Thymus (tissue), 11 donors: ENCODE data around the gene FAR1. TPM values are rescaled to one million over a fixed set of nuclear protein-coding genes. Genes with fewer than 3 reads are reported as not detected.
A peak's percentile ranks its signal among the peaks of the same experiment; 100 is the strongest.

Source experiments
- DNase-seq, 9 donors: peaks; one replicate each; pipeline ENCODE4 v3.0.0-alpha.2; 2013; ENCODE audit warnings: low spot score in 9 of 9, low read depth in 6 of 9, missing footprints in 1 of 9
- H3K27ac ChIP-seq, 2 donors: one replicate each; pipeline ENCODE4 v1.5.1; 2013; ENCODE audit warnings: control low read depth in 1 of 2, low read depth in 1 of 2, low read length in 1 of 2, mild to moderate bottlenecking in 1 of 2, moderate library complexity in 1 of 2
- H3K27me3 ChIP-seq, 2 donors: one replicate each; pipeline ENCODE4 v1.5.1; 2013; ENCODE audit warnings: low read length in 1 of 2; ENCODE audit not compliant: control insufficient read depth in 2 of 2, insufficient read depth in 1 of 2
- H3K36me3 ChIP-seq, 2 donors: one replicate each; pipeline ENCODE4 v1.5.1; 2013; ENCODE audit warnings: low read length in 1 of 2, mild to moderate bottlenecking in 1 of 2, moderate library complexity in 1 of 2; ENCODE audit not compliant: control insufficient read depth in 2 of 2, insufficient read depth in 2 of 2
- H3K4me1 ChIP-seq, 2 donors: one replicate each; pipeline ENCODE4 v1.5.1; 2013; ENCODE audit warnings: low read length in 2 of 2; ENCODE audit not compliant: control insufficient read depth in 2 of 2, insufficient read depth in 2 of 2
- H3K4me3 ChIP-seq, 2 donors: one replicate each; pipeline ENCODE4 v1.5.1; 2013; ENCODE audit warnings: low read length in 2 of 2, control low read depth in 1 of 2, mild to moderate bottlenecking in 1 of 2
- H3K9me3 ChIP-seq, 2 donors: one replicate each; pipeline ENCODE4 v1.5.1; 2013; ENCODE audit warnings: low read length in 1 of 2, mild to moderate bottlenecking in 1 of 2; ENCODE audit not compliant: control insufficient read depth in 2 of 2, insufficient read depth in 1 of 2
- WGBS: extraction: QIAGEN DNeasy Blood & Tissue Kit; methylation state at CpG from one replicate; pipeline ENCODE4 v1.1.7; 2013; 5-methylcytosine and 5-hydroxymethylcytosine counted together
- polyA plus RNA-seq: library from polyadenylated mRNA; stranded (reverse); fragments of 200-250 nt; gene quantifications from one replicate; pipeline ENCODE4 v1.2.3, GENCODE V29; 2013
- total RNA-seq: library from RNA; stranded (reverse); fragments of 120-200 nt; gene quantifications from one replicate; pipeline ENCODE4 v1.2.4, GENCODE V29; 2013
- donor health status: healthy.

Gene FAR1
- total and polyA plus RNA-seq, 2 donors, result 23.4 to 31.8 TPM

DNA sequence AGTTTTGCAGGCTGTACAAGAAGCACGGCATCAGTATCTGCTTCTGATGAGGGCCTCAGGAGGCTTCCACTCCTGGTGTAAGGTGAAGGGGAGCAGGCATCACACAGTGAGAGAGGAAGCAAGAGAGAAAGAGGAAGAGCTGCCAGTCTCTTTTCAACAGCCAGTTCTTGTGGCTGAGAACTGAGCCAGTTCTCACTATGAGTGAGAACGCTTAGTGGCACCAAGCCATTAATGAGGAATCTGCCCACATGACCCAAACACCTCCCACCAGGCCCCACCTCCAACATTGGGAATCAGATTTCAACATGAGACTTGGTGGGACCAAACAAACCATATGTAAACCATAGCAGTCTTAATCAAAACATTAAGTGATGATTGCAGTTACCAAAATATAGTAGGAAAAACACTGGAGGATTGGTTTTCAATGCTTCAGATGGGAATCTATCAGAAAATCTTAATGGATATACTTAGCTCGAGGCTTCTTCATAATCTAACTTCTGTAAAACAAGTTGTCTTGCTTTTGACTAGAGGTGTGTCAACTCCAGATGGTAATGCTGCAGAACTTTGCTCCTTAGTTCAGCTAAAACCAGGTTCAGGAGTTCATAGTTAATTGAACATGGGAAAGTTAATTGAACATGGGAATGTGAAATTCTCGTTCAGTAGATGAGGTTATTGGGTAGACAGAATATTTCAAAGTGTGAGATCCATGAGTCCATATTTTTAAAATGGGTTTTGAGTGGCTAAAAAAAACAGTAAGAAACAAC, 12.2 kb downstream of the FAR1 start:
- Histone ChIP-seq H3K4me1 (no peaks in the 10 kb centered on the region), H3K4me3 (no peak overlapping the region), H3K36me3 (no peaks in the 10 kb centered on the region), H3K27me3 (no peaks in the 10 kb centered on the region), H3K27ac (no peak overlapping the region), H3K9me3 (no peaks in the 10 kb centered on the region)
- 93% methylated on average over 4 of the region's 4 CpGs for WGBS
- peak in 1 of 9 donors; percentile 20 for DNase-seq

DNA sequence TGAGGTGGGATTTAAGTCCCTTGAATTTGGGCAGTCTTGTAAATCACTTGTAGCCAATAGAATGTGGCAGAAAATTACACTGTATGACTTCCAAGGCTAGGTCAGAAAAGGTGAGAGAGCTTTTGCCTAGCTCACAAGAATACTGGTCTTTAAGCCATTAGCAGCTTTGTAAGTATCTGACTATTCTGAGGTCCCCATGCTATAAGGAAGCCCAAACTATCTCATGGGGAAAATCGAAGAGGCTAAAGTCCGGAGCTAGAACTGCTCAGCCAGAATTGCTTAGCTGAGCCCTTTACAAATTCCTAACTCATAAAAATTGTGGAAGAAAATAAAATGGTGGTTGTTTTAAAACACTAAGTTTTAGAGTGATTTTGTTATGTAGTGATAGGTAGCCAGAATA, 13.0 kb downstream of the FAR1 start:
- over 99% methylated on average over 2 of the region's 2 CpGs for WGBS
- Histone ChIP-seq H3K4me1 (no peaks in the 10 kb centered on the region), H3K27ac (no peak overlapping the region), H3K4me3 (no peak overlapping the region), H3K36me3 (no peaks in the 10 kb centered on the region), H3K27me3 (no peaks in the 10 kb centered on the region), H3K9me3 (no peaks in the 10 kb centered on the region)
- no peak for DNase-seq

DNA sequence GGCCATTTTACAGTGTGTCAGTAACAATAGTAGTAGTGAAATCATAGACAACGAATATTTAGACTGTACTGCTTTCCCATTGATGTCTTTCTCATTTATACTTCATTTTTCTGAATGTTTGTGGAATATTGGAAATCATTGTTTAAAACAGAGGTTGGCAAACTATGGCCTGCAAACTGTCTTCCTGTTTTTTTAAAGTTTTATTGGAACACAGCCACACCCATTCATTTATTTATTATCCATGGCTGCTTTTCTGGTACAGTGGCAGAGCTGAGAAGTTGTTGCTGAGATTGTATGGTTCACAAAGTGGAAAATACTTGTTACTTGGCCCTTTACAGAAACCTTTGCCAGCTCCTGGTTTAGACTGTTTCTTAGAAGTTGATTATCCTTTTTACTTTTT, 13.7 kb downstream of the FAR1 start:
- Histone ChIP-seq H3K36me3 (no peaks in the 10 kb centered on the region), H3K9me3 (no peaks in the 10 kb centered on the region), H3K27me3 (no peaks in the 10 kb centered on the region), H3K27ac (no peak overlapping the region), H3K4me1 (no peaks in the 10 kb centered on the region), H3K4me3 (no peak overlapping the region)
- DNase-seq, result no peak
- WGBS, result 91% methylated on average over 1 of the region's 1 CpG

DNA sequence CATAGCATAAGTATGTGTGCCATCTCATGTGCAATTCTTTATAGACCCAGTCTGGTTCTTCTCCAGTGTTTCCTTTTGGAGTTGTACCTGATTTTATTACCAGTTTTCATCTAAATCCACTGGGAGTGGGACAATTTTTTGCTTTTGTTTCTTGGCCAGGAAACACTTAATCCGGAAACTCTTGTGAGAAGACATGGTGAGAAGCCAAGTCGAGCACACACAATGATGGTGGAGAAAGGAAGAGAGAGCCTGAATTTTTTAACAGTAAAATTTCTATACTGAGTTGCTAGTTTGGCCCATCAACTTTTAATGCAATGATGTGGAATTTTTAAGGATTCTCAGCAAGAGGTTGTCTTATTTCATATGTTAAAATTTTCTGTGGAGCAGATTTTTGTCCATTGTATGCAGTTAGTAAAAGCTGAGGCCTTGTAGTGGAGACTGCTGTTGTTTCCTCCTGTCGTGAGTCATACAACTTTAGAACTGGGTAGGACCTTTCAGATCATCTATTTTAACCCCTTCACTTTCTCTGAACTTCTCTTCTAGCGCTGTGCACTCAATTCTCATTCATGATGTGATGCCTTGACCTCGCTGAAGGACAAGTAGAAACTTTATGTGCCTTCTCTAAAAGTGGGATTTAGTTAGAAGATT, 17.1 kb downstream of the FAR1 start:
- H3K27me3 ChIP-seq, result no peaks in the 10 kb centered on the region
- no peaks in the 10 kb centered on the region for H3K4me1 ChIP-seq
- 94% methylated on average over 5 of the region's 5 CpGs for WGBS
- H3K36me3 ChIP-seq, result no peaks in the 10 kb centered on the region
- DNase-seq, result no peak
- H3K9me3 ChIP-seq, result no peaks in the 10 kb centered on the region
- H3K27ac ChIP-seq, result no peak overlapping the region
- no peak overlapping the region for H3K4me3 ChIP-seq

DNA sequence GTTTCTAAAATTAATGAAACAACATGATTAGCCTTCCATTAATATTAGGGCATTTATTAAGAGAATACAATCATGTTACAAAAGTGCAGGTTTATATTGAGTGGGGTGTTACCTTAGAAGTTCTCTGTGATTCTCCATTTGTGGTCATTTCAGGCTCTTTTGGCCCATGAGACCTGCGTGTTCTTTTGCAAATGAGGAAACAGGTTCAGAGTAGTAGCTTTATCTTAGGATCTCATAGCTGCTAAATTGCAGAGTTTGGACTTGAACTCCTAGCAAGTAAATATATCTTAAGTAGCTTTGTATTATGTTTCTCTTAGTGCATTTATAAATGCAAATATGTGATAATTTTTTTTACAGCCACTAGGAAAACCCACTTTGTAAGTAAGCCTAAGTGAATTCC, 18.3 kb downstream of the FAR1 start:
- H3K36me3 ChIP-seq, result no peaks in the 10 kb centered on the region
- no peaks in the 10 kb centered on the region for H3K27me3 ChIP-seq
- no peaks in the 10 kb centered on the region for H3K4me1 ChIP-seq
- H3K4me3 ChIP-seq, result no peak overlapping the region
- H3K9me3 ChIP-seq, result no peaks in the 10 kb centered on the region
- 68% methylated on average over 1 of the region's 1 CpG for WGBS
- H3K27ac ChIP-seq, result no peak overlapping the region
- DNase-seq, result no peak

DNA sequence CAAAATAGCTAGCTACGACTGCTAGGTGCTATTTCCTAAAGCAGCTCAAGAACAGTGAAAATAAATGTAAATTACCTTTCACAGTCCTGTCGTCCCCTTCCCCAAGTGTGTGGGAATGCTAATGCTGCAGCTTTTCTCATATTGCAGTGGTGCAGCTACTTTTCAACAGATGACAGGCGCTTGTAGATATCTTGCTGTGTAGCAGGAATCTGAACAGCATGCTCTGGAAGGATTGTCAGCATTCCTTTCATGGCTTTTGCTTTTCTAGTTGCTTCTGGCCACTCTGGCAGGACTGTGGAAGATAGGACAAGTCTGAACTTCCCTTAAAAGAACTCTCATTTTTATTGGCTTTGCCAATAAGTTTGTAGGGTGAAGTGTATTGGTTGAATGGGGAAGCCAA, 18.8 kb downstream of the FAR1 start:
- H3K4me3 ChIP-seq, result no peak overlapping the region
- no peaks in the 10 kb centered on the region for H3K27me3 ChIP-seq
- no peak overlapping the region for H3K27ac ChIP-seq
- WGBS, result 96% methylated on average over 3 of the region's 3 CpGs
- DNase-seq, result no peak
- H3K9me3 ChIP-seq, result no peaks in the 10 kb centered on the region
- H3K4me1 ChIP-seq, result no peaks in the 10 kb centered on the region
- no peaks in the 10 kb centered on the region for H3K36me3 ChIP-seq

DNA sequence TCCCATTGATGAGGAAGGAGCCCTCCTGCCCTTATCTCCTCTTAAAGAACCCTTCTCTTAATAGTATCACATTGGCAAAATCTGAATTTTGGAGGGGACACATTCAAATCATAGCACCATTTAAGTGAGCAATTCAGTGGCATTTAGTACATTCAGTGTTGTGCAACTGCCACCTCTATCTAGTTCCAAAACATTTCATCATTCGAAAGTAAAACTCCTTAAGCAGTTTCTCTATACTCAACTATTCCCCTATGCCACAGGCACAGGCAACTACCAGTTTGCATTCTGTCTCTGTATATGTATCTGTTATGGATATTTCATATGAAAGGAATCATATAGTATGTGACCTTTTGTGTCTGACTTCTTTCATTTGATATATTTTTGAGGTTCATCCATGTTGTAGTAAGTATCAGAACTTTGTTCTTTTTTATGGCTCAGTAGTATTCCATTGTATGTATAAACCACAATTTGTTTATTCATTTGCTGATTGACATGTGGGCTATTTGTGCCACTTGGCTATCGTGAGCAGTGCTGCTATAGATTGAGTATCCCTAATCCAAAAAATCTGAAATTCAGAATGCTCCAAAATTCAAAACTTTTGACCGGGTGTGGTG, 22.9 kb downstream of the FAR1 start:
- WGBS, result 98% methylated on average over 3 of the region's 3 CpGs
- H3K9me3 ChIP-seq, result no peaks in the 10 kb centered on the region
- H3K4me1 ChIP-seq, result no peaks in the 10 kb centered on the region
- H3K27me3 ChIP-seq, result no peaks in the 10 kb centered on the region
- no peak for DNase-seq
- H3K36me3 ChIP-seq, result peaks cover 0 to 4% of the 10 kb centered on the region in 2 donors
- no peak overlapping the region for H3K27ac ChIP-seq
- H3K4me3 ChIP-seq, result no peak overlapping the region

DNA sequence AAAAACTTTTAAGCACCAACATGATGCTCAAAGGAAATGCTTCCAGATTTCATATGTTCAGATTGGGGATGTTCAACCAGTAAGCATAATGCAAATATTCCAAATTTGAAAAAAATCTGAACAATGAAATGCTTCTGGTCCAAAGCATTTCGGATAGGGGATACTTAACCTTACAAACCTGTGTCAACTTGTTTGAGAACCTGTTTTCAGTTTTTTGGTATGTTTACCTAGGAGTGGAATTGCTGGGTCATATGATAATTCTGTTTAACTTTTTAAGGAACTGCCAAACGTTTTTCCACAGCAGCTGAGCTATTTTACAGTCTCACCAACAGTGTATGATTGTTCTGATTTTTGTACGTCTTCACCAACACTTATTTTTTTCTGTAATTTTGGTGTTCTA, 23.7 kb downstream of the FAR1 start:
- no peak for DNase-seq
- Histone ChIP-seq H3K9me3 (no peaks in the 10 kb centered on the region), H3K4me1 (no peaks in the 10 kb centered on the region), H3K4me3 (no peak overlapping the region), H3K27ac (no peak overlapping the region), H3K27me3 (no peaks in the 10 kb centered on the region), H3K36me3 (peaks cover 0 to 4% of the 10 kb centered on the region in 2 donors)
- WGBS, result 80% methylated on average over 3 of the region's 3 CpGs

DNA sequence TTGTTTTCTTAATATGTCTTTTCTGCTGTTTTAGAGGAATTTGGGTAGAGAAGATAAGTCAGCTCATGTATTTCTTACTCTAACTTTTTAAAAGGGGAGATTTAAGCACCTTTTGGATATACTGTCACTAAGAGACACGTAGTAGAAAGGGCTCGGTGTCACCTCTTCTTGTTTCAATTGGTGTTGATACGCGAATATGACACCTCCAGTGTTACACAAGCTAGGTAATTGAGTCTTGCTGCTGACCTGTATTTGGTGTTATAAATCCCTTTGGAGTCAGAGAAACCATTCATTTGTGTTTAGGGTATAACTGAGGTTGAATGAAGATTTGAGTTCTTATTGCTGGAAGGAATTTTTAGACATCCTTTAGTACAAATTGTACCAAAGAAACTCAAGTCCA, 25.6 kb downstream of the FAR1 start:
- no peak for DNase-seq
- WGBS, result 96% methylated on average over 4 of the region's 4 CpGs
- no peaks in the 10 kb centered on the region for H3K27me3 ChIP-seq
- no peaks in the 10 kb centered on the region for H3K9me3 ChIP-seq
- H3K4me1 ChIP-seq, result no peaks in the 10 kb centered on the region
- H3K36me3 ChIP-seq, result peaks cover 0 to 4% of the 10 kb centered on the region in 2 donors
- no peak overlapping the region for H3K27ac ChIP-seq
- H3K4me3 ChIP-seq, result no peak overlapping the region
